Kidney epithelial cell (primary cell): ENCODE measurements around the gene HIC1. TPM values are rescaled to one million over a fixed set of nuclear protein-coding genes. Genes with fewer than 3 reads are reported as not detected.

Experiments used
- DNase-seq: peaks from one replicate; pipeline ENCODE4 v3.0.0-alpha.2; 2010; ENCODE audit warnings: low read depth
- H3K27me3 ChIP-seq: 2 replicates; pipeline ENCODE4 v1.6.0; 2011; ENCODE audit warnings: low read length; ENCODE audit not compliant: control insufficient read depth, insufficient read depth
- H3K36me3 ChIP-seq: 2 replicates; pipeline ENCODE4 v1.5.1; 2011; ENCODE audit warnings: low read length; ENCODE audit not compliant: control insufficient read depth, insufficient read depth
- H3K4me3 ChIP-seq: 2 replicates; pipeline ENCODE4 v1.5.1; 2011; ENCODE audit warnings: low read depth, mild to moderate bottlenecking, control low read depth, low read length
- CTCF ChIP-seq: IDR thresholded peaks from 2 replicates; pipeline ENCODE4 v1.5.1; 2011; ENCODE audit warnings: mild to moderate bottlenecking, moderate library complexity, low read length, control low read depth, inconsistent platforms; ENCODE audit not compliant: insufficient read depth, poor library complexity, severe bottlenecking
- total RNA-seq: library from RNA; depleted of rRNA; stranded (reverse); fragments of >200 nt; gene quantifications from 2 replicates; pipeline ENCODE4 v1.2.3, GENCODE V29; 2015

HIC1 gene
- total RNA-seq, 1 donor from 2014 or later: 11.9 TPM

- H3K4me3 ChIP-seq: no peak overlapping the region
- no peak for DNase-seq
- no peak for TF ChIP-seq CTCF
- peaks cover 36% of the 10 kb centered on the region for H3K27me3 ChIP-seq
- H3K36me3 ChIP-seq: no peaks in the 10 kb centered on the region
Observed at GRCh38 chr17:2028737-2029136, 26.2 kb upstream of the HIC1 start.

GRCh38 chr17:2029911-2030778 lies 24.8 kb upstream of the HIC1 start, which contains the start of gene DPH1:
Gene DPH1, plus strand, starts transcription at chr17:2030153. Its CDS starts 17 bp downstream, at chr17:2030170.
- DNase-seq: peak; percentile 77
- no peak for TF ChIP-seq CTCF

GRCh38 chr17:2030779-2031163 lies 24.1 kb upstream of the HIC1 start:
- no peaks in the 10 kb centered on the region for H3K36me3 ChIP-seq
- peaks cover 17% of the 10 kb centered on the region for H3K27me3 ChIP-seq
- peak; percentile 68 for TF ChIP-seq CTCF
- no peak for DNase-seq
- H3K4me3 ChIP-seq: peak overlapping the region; percentile 91

More at GRCh38 chr17:2029911-2030778, 24.8 kb upstream of the HIC1 start, which contains the start of gene DPH1:
- peak within 1 kb of the TSS; percentile 91 for H3K4me3 ChIP-seq
- H3K36me3 ChIP-seq: no peaks in the 10 kb centered on the region
- peaks cover 23% of the 10 kb centered on the region for H3K27me3 ChIP-seq

DNA sequence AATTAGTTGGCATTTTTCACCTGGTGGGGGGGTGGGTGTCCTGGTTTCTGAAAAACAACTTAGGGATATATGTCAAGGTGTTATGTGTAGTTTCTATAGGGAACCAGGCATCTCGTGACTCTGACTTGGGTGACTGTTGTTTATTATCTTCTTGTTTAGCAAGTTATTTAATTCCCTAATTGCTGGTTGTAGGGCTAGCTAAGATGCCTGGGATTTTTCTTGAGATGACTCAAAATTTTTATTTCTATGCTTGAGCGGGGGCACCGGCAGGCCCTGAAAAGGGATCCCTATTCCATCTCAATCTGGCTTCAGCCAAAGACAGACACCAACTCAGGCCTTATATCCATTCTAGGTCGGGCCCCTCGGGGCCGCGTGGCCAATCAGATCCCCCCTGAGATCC lies 21.8 kb upstream of the HIC1 start:
- Histone ChIP-seq H3K36me3 (no peaks in the 10 kb centered on the region), H3K27me3 (peaks cover 5% of the 10 kb centered on the region), H3K4me3 (no peak overlapping the region)
- DNase-seq: no peak
- TF ChIP-seq CTCF: no peak

DNA sequence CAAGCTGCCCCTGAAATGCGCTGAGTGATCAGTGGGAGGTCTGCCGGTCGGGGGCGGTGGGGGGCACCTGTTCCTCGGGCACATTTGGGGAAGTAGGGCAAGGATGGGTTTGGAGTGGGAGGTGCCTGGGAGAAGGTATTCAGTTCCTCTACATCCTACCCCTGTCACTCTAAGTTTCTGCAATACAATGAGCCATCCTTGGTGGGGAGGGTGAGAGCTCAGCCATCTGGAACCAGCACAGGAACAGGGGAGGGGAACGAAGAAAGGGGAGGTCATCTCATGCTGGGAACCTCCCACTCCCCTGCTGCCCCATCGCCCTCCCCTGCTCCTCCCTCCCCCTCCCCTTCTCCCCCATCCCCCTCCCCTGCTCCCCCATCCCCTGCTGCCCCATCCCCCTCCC lies 20.7 kb upstream of the HIC1 start:
- no peak for TF ChIP-seq CTCF
- no peak for DNase-seq
- no peaks in the 10 kb centered on the region for H3K27me3 ChIP-seq
- H3K36me3 ChIP-seq: no peaks in the 10 kb centered on the region
- H3K4me3 ChIP-seq: no peak overlapping the region
